NOMO-1 treated with dmso at 0.1 percent for 144 hours (cell line): ENCODE results near the gene RGS10.
A peak's percentile ranks its signal among the peaks of the same experiment; 100 is the strongest.

Experiments
- DNase-seq: peaks from one replicate; lab custom pipeline; 2025; ENCODE audit not compliant: unreplicated experiment; lab: John Stamatoyannopoulos, UW

Gene RGS10

GRCh38 chr10:119520283-119520682 is 22.2 kb downstream of the RGS10 start:
- DNase-seq, result no peak

DNA sequence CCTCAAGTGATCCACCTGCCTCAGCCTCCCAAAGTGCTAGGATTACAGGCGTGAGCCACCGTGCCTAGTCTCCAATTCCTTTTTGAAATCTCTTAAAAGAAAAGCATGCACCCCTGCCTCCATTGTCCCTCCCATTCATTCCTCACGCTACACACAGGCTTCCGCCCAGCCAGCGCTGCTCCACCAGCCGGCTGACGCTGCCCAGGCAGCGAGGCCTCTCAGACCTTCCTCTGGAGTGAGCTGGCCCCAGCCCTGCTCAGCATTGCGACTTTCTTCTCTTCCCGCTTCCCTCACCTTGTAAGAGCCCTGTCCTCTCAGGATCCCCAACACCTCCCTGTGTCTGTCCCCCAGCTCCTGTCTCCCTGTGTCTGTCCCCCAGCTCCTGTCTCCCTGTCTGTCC is 23.6 kb downstream of the RGS10 start:
- DNase-seq, result no peak

DNA sequence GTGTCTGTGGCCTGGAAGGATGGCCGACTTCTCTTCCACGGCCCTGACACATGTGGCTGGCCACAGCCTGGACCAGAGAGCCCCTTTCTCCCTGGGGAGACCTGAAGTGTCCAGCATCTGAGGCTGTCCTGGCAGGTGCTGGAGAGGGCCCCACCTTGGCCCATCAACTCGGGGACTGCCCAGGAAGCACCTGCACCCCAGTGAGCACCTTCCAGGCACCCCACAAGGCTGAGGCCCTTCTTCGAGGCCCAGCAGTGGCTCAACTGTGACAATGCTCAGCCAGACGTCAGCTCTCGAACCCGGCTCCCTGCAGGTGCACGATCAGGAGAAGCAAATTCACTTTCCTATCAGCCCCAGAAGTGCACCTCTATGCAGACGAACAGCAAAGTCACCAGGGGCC is 24.3 kb downstream of the RGS10 start:
- no peak for DNase-seq

DNA sequence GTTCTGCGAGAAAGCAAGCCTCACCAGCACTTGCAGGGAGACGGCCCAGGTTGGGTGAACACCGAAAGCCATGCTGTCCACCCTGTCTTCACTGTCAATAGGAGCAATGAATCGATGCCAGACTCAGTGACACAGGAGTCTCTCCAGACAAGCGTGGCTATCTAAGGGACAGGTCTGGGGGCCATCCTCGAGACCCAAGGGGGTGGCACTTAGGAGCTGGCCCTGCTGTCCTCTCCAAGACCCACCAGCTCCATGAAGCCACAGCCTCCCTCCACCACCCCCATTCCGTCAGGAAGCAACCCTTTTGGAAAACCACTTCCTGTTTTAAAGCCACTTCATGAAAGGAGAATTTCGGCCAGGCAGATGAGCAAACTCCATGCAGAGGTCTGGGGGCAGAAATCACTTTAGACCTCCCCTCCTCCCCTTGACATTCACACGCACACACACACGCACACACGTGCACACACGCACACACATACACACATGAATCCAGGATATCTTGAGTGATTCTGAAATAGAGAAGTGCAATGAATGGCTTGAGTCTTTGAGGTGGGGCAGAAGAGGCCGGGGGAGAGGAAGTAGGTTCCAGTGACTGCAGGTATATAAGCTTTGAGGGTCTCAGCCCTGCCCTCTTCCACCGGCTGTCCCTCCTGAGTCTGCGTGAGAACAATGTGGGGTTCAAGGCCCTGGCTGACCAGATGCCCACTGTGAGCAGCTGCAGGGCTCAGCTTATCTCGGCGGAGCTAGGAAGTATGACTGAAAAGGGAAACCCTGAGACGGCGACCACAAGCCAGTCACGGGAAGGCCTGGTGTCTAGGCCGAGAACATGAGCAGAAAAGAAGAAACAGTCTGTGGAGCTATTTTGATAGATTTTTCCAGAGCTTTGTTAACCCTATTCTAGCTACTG is 25.0 kb downstream of the RGS10 start:
- DNase-seq, result peak; percentile 71

DNA sequence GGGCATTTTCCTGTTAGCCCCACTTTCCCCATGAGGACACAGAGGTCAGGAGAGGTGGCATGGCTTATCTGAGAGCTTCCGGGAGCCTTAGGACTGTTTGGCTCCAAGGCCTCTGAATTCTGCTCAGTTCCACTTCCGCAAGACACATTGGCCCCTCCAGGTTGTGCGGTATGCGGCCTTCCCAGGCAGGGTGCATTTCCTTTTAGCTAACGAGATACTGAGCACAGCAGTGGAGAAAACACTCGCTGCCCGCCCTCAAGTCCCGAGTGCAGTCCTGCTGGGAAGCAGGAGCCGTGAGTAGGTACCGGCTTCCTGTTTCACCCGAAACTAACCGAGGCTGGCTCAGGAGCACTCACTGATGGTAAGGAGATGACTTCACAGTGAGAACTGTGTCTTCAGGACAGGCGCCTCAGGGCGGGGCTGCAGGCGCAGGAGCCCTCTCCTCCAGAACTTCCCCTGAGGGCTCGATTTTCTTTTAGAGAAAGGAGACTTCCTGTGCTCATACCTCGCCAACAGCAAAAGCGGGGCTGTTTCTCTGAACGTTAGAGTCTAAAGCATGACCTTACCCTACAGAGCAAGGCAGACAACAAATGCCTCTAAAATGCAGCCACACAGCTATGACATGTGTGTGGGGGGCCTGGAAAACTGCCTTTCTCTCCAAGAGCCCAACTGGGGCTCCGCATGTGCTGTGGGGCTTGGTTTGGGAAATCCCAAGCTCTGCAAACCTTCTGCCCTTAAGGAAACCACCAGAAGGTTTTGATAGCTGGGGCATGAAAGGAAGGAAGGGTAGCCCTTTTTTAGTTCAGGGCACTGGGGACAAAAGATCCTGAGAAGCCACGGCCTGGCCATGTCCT is 25.9 kb downstream of the RGS10 start:
- DNase-seq, result peak; percentile 76

- DNase-seq, result no peak
Measured at GRCh38 chr10:119515511-119516045, 26.9 kb downstream of the RGS10 start.

DNA sequence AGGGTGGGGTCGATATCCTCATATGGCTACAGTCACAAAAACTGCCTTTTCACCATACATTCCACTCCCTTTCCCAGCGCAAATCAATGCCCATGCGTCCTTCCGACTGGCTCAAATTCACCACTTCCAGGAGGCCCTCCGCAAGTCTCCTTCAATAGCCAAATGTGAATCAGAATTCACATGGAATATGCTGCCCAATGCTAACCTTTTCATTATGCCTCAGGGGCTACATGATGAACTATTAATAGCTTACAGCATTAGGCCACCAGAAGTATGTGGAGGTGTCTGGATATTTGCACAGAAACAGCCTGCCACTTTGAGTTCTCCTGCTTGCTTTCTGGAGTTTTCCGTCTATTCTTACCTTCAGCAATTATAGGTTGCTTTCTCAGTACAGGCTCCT is 27.7 kb downstream of the RGS10 start:
- no peak for DNase-seq

- DNase-seq, result no peak
Measured at GRCh38 chr10:119511828-119512515, 30.5 kb downstream of the RGS10 start.

GRCh38 chr10:119509909-119510451 is 32.5 kb downstream of the RGS10 start:
- DNase-seq, result no peak

GRCh38 chr10:119507115-119507514 is 35.4 kb downstream of the RGS10 start:
- no peak for DNase-seq

- no peak for DNase-seq
Measured at GRCh38 chr10:119505588-119506315, 36.8 kb downstream of the RGS10 start.

DNA sequence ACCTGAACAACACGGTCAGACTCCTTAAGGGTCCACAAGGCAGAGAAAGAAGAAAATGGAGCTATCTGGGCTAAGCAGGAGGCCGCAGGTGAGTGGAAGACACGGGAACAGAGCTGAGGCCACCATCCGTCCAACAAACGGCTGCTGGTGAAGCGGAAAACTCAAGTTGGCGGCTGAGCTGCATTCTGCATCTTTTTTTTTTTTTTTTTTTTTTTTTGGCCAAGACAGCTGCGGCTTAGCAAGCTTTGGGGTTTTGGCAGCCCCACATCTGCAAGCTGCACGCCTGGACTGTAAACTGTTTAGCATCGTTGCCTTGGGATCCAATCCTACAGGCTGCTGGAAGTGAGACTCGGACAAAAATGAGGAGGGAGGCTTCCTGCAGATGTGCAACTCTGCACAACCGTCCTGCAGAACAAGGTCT is 37.4 kb downstream of the RGS10 start:
- no peak for DNase-seq

DNA sequence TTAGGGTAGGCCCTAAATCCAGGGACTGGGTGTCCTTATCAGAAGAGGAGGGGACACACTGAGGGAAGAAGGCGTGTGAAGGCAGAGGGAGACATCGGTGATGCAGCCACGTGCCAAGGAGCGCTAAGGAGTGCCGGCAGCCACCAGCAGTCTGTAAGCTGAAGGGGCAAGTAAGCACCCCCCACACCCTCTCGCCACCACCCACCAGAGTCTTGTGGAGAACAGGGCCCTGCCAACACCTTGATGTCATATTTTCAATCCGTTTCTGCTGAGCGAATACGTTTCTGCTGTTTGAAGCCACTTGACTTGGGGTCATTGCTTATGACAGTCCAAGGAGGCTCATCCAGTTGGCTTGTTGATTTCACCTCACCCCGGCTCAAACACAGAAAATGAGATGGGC is 37.9 kb downstream of the RGS10 start:
- DNase-seq, result no peak

GRCh38 chr10:119503821-119504220 is 38.7 kb downstream of the RGS10 start:
- no peak for DNase-seq

GRCh38 chr10:119502618-119503155 is 39.8 kb downstream of the RGS10 start:
- no peak for DNase-seq

DNA sequence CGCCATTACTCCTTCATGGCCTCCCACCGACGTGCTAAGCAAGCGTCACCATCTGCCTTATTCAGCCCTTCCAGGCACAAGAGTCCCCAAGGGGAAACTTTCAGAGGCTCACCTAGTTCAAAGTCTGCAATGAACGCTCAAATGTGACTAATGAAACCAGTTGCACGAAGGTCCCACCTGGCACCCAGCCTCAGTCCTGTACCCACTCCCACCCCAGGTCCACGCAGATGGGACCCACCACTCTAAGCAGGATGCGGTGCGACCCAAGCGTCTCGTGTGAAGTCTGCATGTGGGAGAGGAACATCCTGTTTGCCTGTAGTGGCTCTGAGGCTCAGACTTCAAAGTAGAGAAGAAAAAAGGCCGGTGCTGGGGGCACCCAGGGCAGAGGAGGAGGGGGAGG is 40.3 kb downstream of the RGS10 start:
- DNase-seq, result no peak

GRCh38 chr10:119501690-119502089 is 40.8 kb downstream of the RGS10 start:
- DNase-seq, result no peak

GRCh38 chr10:119500821-119501220 is 41.7 kb downstream of the RGS10 start:
- DNase-seq, result no peak

- DNase-seq, result no peak
Measured at GRCh38 chr10:119500123-119500795, 42.3 kb downstream of the RGS10 start.

DNA sequence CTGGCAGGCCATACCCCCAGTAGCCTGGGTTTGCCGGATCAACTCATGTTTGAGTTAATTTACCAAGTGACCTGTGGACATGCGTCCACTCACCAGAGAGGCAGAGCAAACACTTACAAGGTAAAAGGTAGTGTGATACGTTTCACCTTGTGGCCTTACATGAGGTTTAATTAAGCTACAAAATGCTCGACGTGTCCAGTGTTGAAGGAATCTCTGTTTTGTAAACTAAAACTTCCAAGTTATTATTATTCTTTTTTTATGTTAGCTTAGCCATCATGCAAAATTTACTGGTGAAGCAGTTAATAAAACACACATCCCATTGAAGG is 42.9 kb downstream of the RGS10 start:
- no peak for DNase-seq
